Ovary (tissue), 9 donors: ENCODE data around the gene WDR83. TPM values are rescaled to one million over a fixed set of nuclear protein-coding genes. Genes with fewer than 3 reads are reported as not detected.
A peak's percentile ranks its signal among the peaks of the same experiment; 100 is the strongest.
"Not testable (repeated sequence)": the region's sequence is repeated elsewhere in the genome, so short reads cannot be mapped to it uniquely, and the experiment has no call there.

Source experiments
- DNase-seq, 5 donors: peaks; one replicate each; pipeline ENCODE4 v3.0.0-alpha.2; 2019 to 2020
- H3K27ac ChIP-seq, 2 donors: fragments of 200-600 bp; one replicate each; pipeline versions ENCODE4 v1.5.1 to v1.8.0; 2019 to 2022
- H3K27me3 ChIP-seq: fragments of 200-600 bp; one replicate; pipeline ENCODE4 v1.8.0; 2022
- H3K36me3 ChIP-seq: fragments of 200-600 bp; sonication (generic); one replicate; pipeline ENCODE4 v1.5.1; 2019
- H3K4me1 ChIP-seq: one replicate; pipeline ENCODE4 v1.8.1; 2013; ENCODE audit warnings: mild to moderate bottlenecking, moderate library complexity; ENCODE audit not compliant: insufficient read depth
- H3K4me3 ChIP-seq: fragments of 200-600 bp; sonication (generic); one replicate; pipeline ENCODE4 v1.5.1; 2017
- H3K9me3 ChIP-seq, 2 donors: fragments of 200-600 bp in 1 of 2; sonication (generic) in 1 of 2; one replicate each; pipeline versions ENCODE4 v1.5.1 to v1.8.1; 2013 to 2019; ENCODE audit warnings: mild to moderate bottlenecking in 1 of 2, moderate library complexity in 1 of 2
- EP300 ChIP-seq: sonication (generic); formaldehyde crosslinking; IDR thresholded peaks from one replicate; pipeline ENCODE4 v1.6.1; 2017; ENCODE audit warnings: antibody characterized with exemption
- POLR2A ChIP-seq: fragments of 450-650 bp; IDR thresholded peaks from one replicate; pipeline ENCODE4 v1.6.1; 2017; ENCODE audit warnings: antibody characterized with exemption, mild to moderate bottlenecking, moderate library complexity
- WGBS, 3 donors: extraction: QIAGEN DNeasy Blood & Tissue Kit in 1 of 3; methylation state at CpG; one replicate each; pipeline versions ENCODE4 v1.1.5 to v1.1.7; 2013 to 2017; 5-methylcytosine and 5-hydroxymethylcytosine counted together
- intact Hi-C, 4 donors: fragments of 100-400 bp; cut with DNase I; formaldehyde crosslinking; loops; one replicate each; pipeline versions ENCODE4 v1.11.0 to v1.15.1; 2022 to 2023
- polyA plus RNA-seq, 2 donors: library from polyadenylated mRNA; stranded (reverse); fragments of 200-250 nt in 1 of 2; fragments of 350-450 nt in 1 of 2; fragmentation: Illumina TruSeq in 1 of 2; extraction: RNeasy Lipid Tissue Mini Kit (QIAGEN cat#74804) in 1 of 2; gene quantifications; one replicate each; pipeline ENCODE4 v1.2.3, GENCODE V29; 2013 to 2014
- total RNA-seq, 7 donors: library from RNA; depleted of rRNA in 2 of 7; stranded (reverse); fragments of >200 nt in 2 of 7; fragmentation: NEBNext Ultra II Directional in 3 of 7; extraction: Animal tissue kit (Norgen Biotek cat#: 25700) in 3 of 7; gene quantifications; one replicate each; pipeline versions ENCODE4 v1.1.0 to v1.2.4, GENCODE V29; 2016 to 2023
- TF ChIP-seq, protein P1 (sequence below), 3 donors: fragments of 450-650 bp in 2 of 3; fragments of 200-600 bp in 1 of 3; IDR thresholded peaks; one replicate each; pipeline versions ENCODE4 v1.5.1 to v1.8.0; 2016 to 2022; ENCODE audit warnings: antibody characterized with exemption in 3 of 3, mild to moderate bottlenecking in 1 of 3
- donor health status: DM: no; HTN: no; CAD: no; lungs with moderate emphysema.
- donor health status: DM: no; HTN: no; CAD: no.
- donor health status: Bipolar disorder and iron deficiency.
- donor health status: DM: yes; HTN: yes; CAD: no.
- donor health status: DM: no; HTN: no; CAD: no.
- donor health status: DM: yes; HTN: yes; CAD: no.

Gene WDR83
- total and polyA plus RNA-seq, 9 donors = 2.8 to 16.3 (median 11.9) TPM

DNA sequence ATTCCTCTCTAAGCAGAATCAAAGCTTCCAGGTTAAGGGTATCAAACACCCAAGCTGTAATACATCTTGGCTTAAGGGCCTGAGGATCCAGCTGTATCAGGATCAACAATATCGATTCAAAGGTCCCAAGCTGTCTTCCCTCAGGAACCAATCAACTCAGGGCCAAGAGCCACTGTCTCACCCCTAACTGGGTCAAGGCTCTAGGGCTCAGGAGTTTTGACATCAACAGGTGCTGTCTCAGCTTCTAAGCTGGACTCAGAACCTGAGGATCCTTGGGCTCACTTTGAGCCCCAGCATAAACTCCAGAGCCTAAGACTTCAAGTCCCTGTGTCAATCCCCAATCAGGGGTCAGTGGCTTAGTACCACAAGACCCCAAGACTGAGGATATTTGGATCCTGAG is 28.9 kb downstream of the WDR83 start:
- TF ChIP-seq, protein P1, sequence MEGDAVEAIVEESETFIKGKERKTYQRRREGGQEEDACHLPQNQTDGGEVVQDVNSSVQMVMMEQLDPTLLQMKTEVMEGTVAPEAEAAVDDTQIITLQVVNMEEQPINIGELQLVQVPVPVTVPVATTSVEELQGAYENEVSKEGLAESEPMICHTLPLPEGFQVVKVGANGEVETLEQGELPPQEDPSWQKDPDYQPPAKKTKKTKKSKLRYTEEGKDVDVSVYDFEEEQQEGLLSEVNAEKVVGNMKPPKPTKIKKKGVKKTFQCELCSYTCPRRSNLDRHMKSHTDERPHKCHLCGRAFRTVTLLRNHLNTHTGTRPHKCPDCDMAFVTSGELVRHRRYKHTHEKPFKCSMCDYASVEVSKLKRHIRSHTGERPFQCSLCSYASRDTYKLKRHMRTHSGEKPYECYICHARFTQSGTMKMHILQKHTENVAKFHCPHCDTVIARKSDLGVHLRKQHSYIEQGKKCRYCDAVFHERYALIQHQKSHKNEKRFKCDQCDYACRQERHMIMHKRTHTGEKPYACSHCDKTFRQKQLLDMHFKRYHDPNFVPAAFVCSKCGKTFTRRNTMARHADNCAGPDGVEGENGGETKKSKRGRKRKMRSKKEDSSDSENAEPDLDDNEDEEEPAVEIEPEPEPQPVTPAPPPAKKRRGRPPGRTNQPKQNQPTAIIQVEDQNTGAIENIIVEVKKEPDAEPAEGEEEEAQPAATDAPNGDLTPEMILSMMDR (IDR thresholded peaks at IDR 0.05) = no peak
- no peak for TF ChIP-seq EP300
- TF ChIP-seq POLR2A = no peak
- Histone ChIP-seq H3K4me3 (peak overlapping the region; percentile 58), H3K9me3 (no peaks in the 10 kb centered on the region), H3K27me3 (no peaks in the 10 kb centered on the region), H3K36me3 (no peaks in the 10 kb centered on the region), H3K27ac (no peak overlapping the region), H3K4me1 (peaks cover 4% of the 10 kb centered on the region)
- intact Hi-C loops = no loop called here
- 55 to 71% (median 62%) methylated on average over 1 of the region's 1 CpG for WGBS, 3 donors
- no peak for DNase-seq

DNA sequence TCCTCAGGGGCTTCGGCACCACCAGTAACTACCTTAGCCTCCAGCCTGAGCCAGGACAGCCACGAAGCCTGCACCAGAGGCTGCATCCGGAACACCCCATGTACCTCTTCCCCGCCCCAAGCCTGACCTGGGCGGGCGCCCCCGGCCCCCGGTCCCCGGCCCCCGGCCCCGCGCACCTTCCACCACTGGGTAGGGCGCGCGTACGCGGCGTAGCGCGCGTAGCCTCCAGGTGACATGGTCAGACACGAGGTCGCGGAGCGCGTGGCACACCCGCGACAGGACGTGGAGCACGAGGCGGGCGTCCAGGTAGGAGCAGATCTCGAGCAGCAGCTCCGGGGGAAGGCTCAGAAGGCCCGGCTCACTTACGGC is 29.4 kb downstream of the WDR83 start:
- intact Hi-C loops = no loop called here
- Histone ChIP-seq H3K27me3 (no peaks in the 10 kb centered on the region), H3K4me3 (peak overlapping the region; percentile 58), H3K9me3 (no peaks in the 10 kb centered on the region), H3K27ac (no peak overlapping the region), H3K36me3 (no peaks in the 10 kb centered on the region), H3K4me1 (peaks cover 4% of the 10 kb centered on the region)
- WGBS, 3 donors = 1 to 2% (median 2%) methylated on average over 31 to 36 of the region's 36 CpGs
- no peak for DNase-seq
- no peak for TF ChIP-seq POLR2A
- TF ChIP-seq, protein P1 (IDR thresholded peaks at IDR 0.05) = no peak

DNA sequence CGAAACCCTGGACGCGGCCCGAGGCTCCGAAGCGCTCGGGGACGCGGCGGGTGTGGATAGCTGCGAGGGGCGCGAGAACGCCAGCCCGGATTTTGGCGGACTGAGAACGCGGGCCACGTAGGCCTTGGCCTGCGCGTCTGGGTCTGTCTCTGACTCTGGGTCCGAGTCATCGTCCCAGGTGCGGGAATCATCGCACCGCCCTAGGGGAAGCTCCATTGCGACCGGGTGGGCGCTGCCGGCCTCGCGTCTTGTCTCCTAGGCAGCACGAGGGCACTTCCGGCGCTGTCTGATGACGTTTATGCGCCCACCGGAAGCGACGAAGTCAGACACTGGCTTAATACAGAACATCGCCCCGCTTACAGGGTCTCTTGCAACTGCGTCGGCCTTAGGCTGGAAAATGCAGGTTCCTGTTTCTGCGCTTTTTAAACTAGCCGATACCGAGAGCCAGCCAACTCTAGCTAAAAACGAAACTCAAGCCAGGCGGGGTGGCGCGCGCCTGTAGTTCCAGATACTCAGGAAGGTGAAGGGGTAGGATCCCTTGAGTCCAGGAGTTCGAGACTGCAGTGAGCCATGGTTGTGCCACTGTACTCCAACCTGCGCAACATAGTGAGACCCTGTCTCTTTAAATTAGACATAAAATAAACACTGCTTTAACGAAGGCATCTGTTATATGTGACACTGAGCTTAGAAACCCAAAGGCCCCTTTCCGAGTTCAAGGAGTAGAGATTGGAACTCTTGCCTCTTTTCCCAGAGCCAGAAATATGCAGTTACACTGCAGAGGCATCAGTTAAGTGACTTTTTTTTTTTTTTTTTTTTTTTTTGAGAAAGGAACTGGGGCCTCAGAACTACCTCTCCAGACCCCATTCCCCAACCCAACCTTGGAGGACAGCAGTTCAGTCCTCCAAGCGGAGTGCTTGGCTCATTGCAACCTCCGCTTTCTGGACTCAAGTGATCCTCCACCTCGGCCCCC is 30.0 kb downstream of the WDR83 start, which contains the start of gene FBXW9:
TSS of gene FBXW9 (minus strand) at position 266 of the 970 bp plus-strand sequence. CDS start at position 216, 50 bp downstream.
- intact Hi-C loops = no loop called here
- Histone ChIP-seq H3K27ac (peak within 1 kb of the TSS in 1 of 2 donors; percentile 87), H3K4me1 (peaks cover 4% of the 10 kb centered on the region), H3K4me3 (peak within 1 kb of the TSS; percentile 58), H3K9me3 (no peaks in the 10 kb centered on the region), H3K36me3 (no peaks in the 10 kb centered on the region), H3K27me3 (no peaks in the 10 kb centered on the region)
- WGBS, 3 donors = 5 to 6% (median 6%) methylated on average over 55 to 59 of the region's 59 CpGs
- peak; percentile 93 to 98 (median 97) for DNase-seq
- peak; percentile 56 for TF ChIP-seq POLR2A
- TF ChIP-seq, protein P1 (IDR thresholded peaks at IDR 0.05) = peak in 1 of 3 donors; percentile 10
- no peak for TF ChIP-seq EP300

DNA sequence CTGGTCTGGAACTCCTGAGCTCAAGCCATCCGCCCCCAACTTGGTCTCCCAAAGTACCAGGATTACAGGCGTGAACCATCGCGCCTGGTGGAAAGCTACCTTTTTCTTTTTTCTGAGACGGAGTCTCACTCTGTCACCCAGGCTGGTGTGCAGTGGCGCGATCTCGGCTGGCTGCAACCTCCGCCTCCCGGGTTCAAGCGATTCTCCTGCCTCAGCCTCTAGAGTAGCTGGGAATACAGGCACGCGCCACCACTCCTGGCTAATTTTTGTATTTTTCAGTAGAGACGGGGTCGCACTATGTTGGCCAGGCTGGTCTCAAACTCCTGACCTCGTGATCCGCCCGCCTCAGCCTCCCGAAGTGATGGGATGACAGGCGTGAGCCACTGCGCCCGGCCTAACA is 30.8 kb downstream of the WDR83 start:
- H3K36me3 ChIP-seq, intact Hi-C loops, H3K4me1 ChIP-seq, H3K27me3 ChIP-seq, DNase-seq, H3K4me3 ChIP-seq, H3K27ac ChIP-seq, H3K9me3 ChIP-seq: not testable (repeated sequence)
- WGBS, 3 donors = 91 to 96% (median 94%) methylated on average over 22 of the region's 22 CpGs

DNA sequence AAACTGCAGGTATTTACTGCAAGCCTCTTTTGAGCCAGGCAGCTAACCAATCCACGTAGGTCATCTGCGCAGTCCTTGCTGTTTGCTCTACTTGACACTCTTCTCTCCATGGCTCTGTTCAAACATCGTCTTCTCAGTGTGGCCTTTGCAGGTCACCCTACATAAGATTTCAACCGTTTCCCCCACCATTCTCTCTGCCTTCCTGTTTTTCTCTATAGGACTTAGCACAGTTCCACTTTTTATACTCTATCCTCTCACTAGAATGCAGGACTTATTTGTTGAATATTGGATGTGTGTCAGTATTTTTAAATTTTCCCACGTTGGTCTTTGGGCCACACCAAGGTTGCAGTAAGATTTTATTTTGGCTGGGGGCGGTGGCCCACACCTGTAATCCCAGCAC is 31.5 kb downstream of the WDR83 start:
- TF ChIP-seq POLR2A = no peak
- TF ChIP-seq, protein P1 (IDR thresholded peaks at IDR 0.05) = no peak
- no peak for TF ChIP-seq EP300
- DNase-seq = no peak
- Histone ChIP-seq H3K4me3 (no peak overlapping the region), H3K36me3 (no peaks in the 10 kb centered on the region), H3K27ac (no peak overlapping the region), H3K4me1 (peaks cover 4% of the 10 kb centered on the region), H3K9me3 (no peaks in the 10 kb centered on the region), H3K27me3 (no peaks in the 10 kb centered on the region)
- 65 to 69% (median 67%) methylated on average over 6 of the region's 6 CpGs for WGBS, 3 donors
- intact Hi-C loops = no loop called here
